ENCODE measurements around the gene TBCD.
"Not testable (repeated sequence)": the region's sequence is repeated elsewhere in the genome, so short reads cannot be mapped to it uniquely, and the experiment has no call there.

Gene TBCD

DNA sequence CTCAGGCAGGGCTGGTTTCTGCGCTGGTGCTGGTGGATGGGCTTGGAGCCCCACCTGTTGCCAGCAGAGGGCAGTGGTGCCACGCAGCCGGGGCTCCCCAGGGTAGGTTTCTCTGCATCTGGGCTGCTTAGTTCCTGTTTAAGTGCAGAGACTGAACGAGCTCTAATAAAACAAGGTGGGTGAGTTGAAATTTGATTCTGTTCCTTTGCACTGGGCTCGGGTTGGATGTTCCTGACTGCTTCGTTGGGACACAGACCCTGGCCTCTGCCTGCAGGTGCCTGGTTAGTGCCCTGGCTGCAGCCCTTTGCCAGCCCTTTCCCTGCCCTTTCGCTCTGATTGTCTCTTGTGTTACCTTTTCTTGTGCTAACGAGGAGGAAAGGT lies 30.0 kb downstream of the TBCD start:
- no peak overlapping the region for H3K4me3 Mint-ChIP-seq
- H3K27me3 Mint-ChIP-seq = no peaks in the 10 kb centered on the region
- H3K9me3 Mint-ChIP-seq = no peaks in the 10 kb centered on the region
- ATAC-seq (replicated peaks; ENCODE audit: extremely low read depth, poor library complexity, severe bottlenecking) (peak; percentile 100), DNase-seq (ENCODE audit: low spot score in 2 of 2) (peak; percentile 82 to 85)
- peaks cover 6% of the 10 kb centered on the region for H3K36me3 Mint-ChIP-seq (ENCODE audit: insufficient read depth)
- H3K4me1 Mint-ChIP-seq = peaks cover 17% of the 10 kb centered on the region
- H3K27ac Mint-ChIP-seq (ENCODE audit: low read depth) = no peak overlapping the region

DNA sequence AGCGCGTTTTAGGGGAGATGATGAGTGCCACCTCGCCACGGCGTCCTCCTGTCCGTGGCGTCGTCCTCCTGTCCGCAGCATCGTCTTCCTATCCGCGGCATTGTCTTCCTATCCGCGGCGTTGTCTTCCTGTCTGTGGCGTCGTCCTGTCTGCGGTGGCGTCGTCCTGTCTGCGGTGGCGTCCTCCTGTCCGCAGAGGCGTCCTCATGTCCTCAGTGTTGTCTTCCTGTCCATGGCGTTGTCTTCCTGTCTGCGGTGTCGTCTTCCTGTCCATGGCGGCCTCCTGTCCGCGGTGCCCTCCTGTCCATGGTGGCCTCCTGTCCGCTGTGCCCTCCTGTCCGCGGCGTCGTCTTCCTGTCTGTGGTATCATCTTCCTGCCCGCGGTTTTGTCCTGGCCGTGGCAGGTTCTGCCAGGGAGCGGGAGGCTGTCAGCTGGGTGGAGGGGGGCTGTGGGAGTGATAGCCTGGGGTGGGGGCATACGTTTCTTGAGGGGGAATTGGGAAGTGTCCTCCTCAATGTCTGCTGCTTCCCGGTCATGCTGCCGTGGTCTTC lies 30.9 kb downstream of the TBCD start:
- H3K27ac Mint-ChIP-seq (ENCODE audit: low read depth) = peak overlapping the region; percentile 83
- ATAC-seq (replicated peaks; ENCODE audit: extremely low read depth, poor library complexity, severe bottlenecking) = no peak

DNA sequence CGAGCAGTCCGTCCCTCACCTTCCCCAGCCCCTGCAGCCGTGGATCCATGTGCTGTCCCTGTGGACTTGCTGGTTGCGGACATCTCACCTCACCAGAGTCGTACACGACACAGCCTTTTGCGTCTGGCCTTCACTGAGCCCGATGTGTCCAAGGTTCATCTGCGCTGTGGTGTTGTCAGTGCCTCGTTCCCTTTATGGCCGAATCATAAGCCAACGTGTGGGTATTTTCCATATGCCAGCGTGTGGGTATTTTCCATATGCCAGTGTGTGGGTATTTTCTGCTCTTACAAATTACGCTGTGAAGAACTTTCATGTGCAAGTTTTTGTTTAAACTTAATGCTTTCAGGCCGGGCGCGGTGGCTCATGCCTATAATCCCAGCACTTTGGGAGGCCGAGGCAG lies 31.6 kb downstream of the TBCD start:
- Mint-ChIP-seq H3K4me3 (no peak overlapping the region), H3K27ac (ENCODE audit: low read depth) (no peak overlapping the region), H3K36me3 (ENCODE audit: insufficient read depth) (peaks cover 5% of the 10 kb centered on the region), H3K4me1 (peaks cover 16% of the 10 kb centered on the region), H3K27me3 (no peaks in the 10 kb centered on the region), H3K9me3 (no peaks in the 10 kb centered on the region)
- ATAC-seq (replicated peaks; ENCODE audit: extremely low read depth, poor library complexity, severe bottlenecking) = no peak
- DNase-seq (ENCODE audit: low spot score in 2 of 2) = no peak

More for the DNA sequence above, 30.9 kb downstream of the TBCD start:
- Mint-ChIP-seq H3K4me1 (peaks cover 11% of the 10 kb centered on the region), H3K9me3 (no peaks in the 10 kb centered on the region), H3K36me3 (ENCODE audit: insufficient read depth) (peaks cover 6% of the 10 kb centered on the region), H3K27me3 (no peaks in the 10 kb centered on the region), H3K4me3 (no peak overlapping the region)
- no peak for DNase-seq (ENCODE audit: low spot score in 2 of 2)

DNA sequence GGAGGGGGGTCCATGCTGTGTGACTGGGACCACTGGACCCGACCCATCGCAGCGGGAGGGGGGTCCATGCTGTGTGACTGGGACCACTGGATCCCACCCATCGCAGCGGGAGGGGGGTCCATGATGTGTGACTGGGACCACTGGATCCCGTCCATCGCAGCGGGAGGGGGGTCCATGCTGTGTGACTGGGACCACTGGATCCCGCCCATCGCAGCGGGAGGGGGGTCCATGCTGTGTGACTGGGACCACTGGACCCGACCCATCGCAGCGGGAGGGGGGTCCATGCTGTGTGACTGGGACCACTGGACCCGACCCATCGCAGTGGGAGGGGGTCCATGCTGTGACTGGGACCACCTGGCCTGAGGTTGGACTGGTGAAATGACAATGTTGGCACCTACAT lies 33.7 kb downstream of the TBCD start:
- not testable (repeated sequence) for H3K27me3 Mint-ChIP-seq; H3K4me3 Mint-ChIP-seq; H3K27ac Mint-ChIP-seq (ENCODE audit: low read depth); DNase-seq (ENCODE audit: low spot score in 2 of 2); H3K9me3 Mint-ChIP-seq; ATAC-seq (replicated peaks; ENCODE audit: extremely low read depth, poor library complexity, severe bottlenecking); H3K36me3 Mint-ChIP-seq (ENCODE audit: insufficient read depth)
- peaks cover 21% of the 10 kb centered on the region for H3K4me1 Mint-ChIP-seq

DNA sequence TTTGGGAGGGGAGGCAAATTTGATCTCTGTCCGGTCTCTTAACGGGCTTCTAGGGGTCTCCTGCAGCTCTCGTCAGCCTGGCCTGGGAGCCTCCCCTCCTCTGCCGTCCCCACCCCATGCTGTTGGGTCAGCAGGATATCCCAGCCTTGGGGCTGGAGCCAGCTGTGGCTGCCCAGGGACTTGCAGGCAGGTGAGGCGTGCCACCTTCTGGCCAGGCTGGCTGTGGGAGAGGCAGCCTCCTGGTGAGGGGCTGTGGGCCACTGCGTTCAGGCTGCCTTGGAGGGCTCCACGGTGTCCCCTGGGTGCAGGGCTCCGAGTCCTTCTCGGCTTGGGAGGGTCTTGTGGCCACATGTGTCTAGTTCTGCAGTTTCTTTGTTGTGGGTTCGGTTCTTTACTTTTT lies 34.6 kb downstream of the TBCD start:
- Mint-ChIP-seq H3K4me1 (peaks cover 23% of the 10 kb centered on the region), H3K27me3 (no peaks in the 10 kb centered on the region), H3K36me3 (ENCODE audit: insufficient read depth) (peaks cover 2% of the 10 kb centered on the region), H3K4me3 (no peak overlapping the region), H3K9me3 (no peaks in the 10 kb centered on the region), H3K27ac (ENCODE audit: low read depth) (no peak overlapping the region)
- no peak for ATAC-seq (replicated peaks; ENCODE audit: extremely low read depth, poor library complexity, severe bottlenecking)
- DNase-seq (ENCODE audit: low spot score in 2 of 2) = no peak

DNA sequence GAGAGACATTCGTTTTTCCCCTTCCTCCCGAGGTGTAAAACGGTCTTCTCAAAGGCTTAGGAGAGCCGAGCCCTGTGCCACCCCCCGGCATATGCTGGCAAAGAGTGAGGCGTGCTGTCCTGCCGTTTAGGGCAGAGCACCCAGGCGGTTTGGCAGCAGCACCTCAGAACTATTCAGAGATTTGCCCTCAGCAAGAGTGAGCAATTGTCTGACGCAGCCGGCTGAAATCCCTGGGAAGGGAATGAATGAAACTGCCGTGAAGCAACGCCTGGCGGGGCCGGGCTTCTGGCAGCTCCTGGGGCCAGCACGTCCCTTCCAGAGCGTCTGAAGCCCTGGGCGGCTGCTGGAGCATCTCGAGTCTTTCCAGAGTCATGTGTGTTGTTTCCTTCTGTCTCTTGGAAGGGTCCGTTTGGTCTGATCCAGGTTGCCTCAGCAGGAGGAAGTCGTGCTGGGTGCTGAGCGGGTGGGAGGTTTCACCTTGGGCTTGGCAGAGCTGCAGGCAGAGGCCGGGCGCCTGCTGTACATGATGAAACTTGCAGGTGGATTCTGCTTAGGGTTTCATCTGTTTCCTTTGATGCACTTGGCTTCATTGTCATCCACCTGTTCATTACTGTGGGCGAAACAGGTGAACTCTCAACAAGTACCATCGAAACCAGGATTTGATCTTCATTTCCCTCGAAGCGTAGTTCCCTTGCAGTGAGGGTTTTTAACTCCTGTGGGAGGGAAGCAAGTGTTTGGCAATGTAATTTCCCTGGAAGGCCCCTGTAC lies 35.4 kb downstream of the TBCD start:
- Mint-ChIP-seq H3K27me3 (no peaks in the 10 kb centered on the region), H3K36me3 (ENCODE audit: insufficient read depth) (peaks cover 2% of the 10 kb centered on the region), H3K4me3 (no peak overlapping the region), H3K9me3 (no peaks in the 10 kb centered on the region), H3K27ac (ENCODE audit: low read depth) (no peak overlapping the region), H3K4me1 (peaks cover 23% of the 10 kb centered on the region)
- ATAC-seq (replicated peaks; ENCODE audit: extremely low read depth, poor library complexity, severe bottlenecking) (no peak), DNase-seq (ENCODE audit: low spot score in 2 of 2) (no peak)

DNA sequence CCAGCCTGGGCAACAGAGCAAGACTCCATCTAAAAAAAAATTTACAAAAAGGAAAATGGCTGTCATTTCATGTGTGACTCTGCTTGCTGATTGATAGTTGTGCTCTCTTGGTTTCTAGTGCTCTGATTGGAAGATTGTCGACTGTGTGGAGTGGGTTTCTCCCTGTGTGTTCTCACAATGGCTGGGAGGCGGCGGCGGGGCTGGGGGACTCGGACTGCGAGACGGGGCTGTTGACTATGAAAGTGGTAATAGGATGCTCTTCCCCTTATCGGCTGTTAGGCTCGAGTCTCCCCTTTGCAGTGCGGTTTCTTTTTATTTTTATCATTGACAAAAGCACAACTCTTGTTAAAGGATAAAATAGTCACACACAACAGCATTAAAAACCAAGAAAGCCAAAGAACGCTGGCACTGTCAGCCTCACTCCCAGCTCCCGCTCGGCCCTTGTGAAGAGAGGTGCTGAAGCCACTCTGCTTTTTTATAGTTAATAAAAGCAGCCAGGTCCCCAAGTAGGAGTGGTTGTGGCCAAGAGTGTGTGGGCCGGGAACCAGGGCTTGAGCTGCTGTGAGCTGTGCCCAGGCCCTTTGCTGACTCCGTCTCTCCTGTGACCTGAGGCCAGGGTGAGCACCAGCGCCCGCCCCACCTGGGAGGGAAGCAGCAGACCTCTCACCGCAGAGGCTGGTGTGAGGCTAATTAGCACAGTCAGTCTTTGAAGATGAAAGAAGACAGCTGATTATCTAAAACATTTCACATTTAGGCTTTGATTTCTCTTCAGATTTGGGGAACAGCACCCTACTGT lies 36.5 kb downstream of the TBCD start:
- Mint-ChIP-seq H3K4me3 (no peak overlapping the region), H3K36me3 (ENCODE audit: insufficient read depth) (no peaks in the 10 kb centered on the region), H3K4me1 (peaks cover 17% of the 10 kb centered on the region), H3K27ac (ENCODE audit: low read depth) (no peak overlapping the region), H3K27me3 (no peaks in the 10 kb centered on the region), H3K9me3 (no peaks in the 10 kb centered on the region)
- no peak for ATAC-seq (replicated peaks; ENCODE audit: extremely low read depth, poor library complexity, severe bottlenecking)
- no peak for DNase-seq (ENCODE audit: low spot score in 2 of 2)

DNA sequence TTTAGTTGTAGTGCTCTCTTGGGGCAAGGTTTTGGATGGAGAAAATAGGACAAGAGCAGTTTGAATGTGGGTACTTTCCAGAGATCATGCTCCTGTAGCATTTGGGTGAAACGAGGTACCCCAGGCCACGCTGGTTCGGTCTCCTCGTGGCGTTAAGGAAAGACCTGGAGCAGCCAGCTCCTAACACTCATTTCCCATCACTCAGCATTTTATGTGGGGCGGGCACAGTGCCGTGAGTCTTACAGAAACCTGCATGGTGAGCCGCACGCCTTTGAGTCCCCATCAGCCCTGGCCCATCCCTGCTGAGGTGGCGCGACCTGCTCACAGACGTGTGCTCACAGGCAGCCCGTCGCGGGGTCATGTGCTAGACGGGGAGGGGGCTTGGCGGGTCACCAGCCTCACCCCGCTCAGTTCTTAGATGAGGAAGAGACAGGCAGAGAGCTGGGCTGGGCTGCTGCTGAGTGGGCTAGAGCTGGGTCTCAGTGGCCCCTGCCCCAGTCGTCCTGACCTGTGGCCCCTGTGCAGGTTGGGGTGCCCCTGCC lies 37.3 kb downstream of the TBCD start:
- Mint-ChIP-seq H3K9me3 (no peaks in the 10 kb centered on the region), H3K27ac (ENCODE audit: low read depth) (no peak overlapping the region), H3K36me3 (ENCODE audit: insufficient read depth) (no peaks in the 10 kb centered on the region), H3K4me1 (peaks cover 17% of the 10 kb centered on the region), H3K27me3 (no peaks in the 10 kb centered on the region), H3K4me3 (no peak overlapping the region)
- no peak for DNase-seq (ENCODE audit: low spot score in 2 of 2)
- ATAC-seq (replicated peaks; ENCODE audit: extremely low read depth, poor library complexity, severe bottlenecking) = no peak

DNA sequence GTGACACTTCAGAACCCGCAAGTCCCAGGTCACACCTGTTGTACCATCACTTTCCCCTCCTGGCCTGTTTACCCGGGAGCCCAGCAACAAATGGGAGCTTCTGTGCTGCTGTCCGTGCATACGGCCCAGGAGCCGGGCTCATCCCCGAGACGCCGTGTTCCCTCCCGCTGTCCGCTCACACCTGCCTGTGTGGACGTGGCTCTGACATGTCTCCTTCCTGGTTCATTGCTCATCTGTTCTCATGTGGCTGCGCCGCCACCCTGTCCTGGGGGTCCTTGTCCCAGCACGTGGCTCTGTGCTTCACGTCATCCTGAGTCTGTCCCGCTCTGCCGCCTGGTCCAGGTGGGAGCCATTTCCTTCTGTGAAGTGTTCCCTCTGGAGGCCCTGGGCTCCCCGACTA lies 37.9 kb downstream of the TBCD start:
- H3K4me1 Mint-ChIP-seq = peaks cover 17% of the 10 kb centered on the region
- no peak overlapping the region for H3K27ac Mint-ChIP-seq (ENCODE audit: low read depth)
- no peak for DNase-seq (ENCODE audit: low spot score in 2 of 2)
- no peaks in the 10 kb centered on the region for H3K36me3 Mint-ChIP-seq (ENCODE audit: insufficient read depth)
- no peaks in the 10 kb centered on the region for H3K27me3 Mint-ChIP-seq
- H3K4me3 Mint-ChIP-seq = no peak overlapping the region
- no peaks in the 10 kb centered on the region for H3K9me3 Mint-ChIP-seq
- ATAC-seq (replicated peaks; ENCODE audit: extremely low read depth, poor library complexity, severe bottlenecking) = no peak

DNA sequence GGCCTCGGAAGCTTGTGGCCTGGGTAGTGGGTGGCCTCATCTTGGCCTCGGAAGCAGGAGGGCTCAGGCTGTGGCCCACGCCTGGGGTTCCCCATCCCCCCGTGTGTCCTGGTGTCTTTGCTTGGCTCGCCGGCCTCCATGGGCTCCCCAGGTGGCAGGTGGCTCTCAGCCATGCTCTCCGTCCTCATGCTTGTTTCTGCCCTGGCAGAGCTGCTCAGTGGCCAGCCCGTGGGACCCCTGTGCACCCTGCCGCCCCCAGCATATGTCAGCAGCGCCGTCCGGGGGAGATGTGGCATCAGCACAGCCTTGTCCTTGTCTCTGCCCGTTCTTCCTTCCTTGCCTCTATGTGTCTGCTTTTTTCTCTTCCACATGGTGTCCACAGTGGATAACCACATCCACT lies 38.5 kb downstream of the TBCD start:
- no peak for DNase-seq (ENCODE audit: low spot score in 2 of 2)
- Mint-ChIP-seq H3K27me3 (no peaks in the 10 kb centered on the region), H3K4me1 (peaks cover 17% of the 10 kb centered on the region), H3K4me3 (no peak overlapping the region), H3K36me3 (ENCODE audit: insufficient read depth) (no peaks in the 10 kb centered on the region), H3K27ac (ENCODE audit: low read depth) (peak overlapping the region; percentile 47), H3K9me3 (no peaks in the 10 kb centered on the region)
- no peak for ATAC-seq (replicated peaks; ENCODE audit: extremely low read depth, poor library complexity, severe bottlenecking)

DNA sequence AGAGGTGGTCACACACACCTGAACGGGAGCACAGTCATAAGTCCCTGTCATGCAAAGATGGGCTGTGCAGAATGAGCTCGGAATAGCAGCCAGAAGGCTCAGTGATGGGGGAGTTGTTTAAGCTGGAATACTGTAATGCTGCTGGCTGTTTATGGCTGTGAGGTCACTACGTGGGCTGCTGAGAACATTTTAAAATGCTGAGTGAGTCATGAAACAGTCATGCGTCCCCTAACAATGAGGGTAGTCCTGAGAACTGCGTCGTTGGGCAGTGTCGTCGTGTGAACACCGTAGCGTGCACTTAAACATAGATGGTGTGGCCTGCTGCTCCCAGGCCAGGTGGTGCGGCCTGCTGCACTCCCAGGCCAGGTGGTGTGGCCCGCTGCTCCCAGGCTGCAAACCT lies 39.7 kb downstream of the TBCD start:
- no peak for DNase-seq (ENCODE audit: low spot score in 2 of 2)

DNA sequence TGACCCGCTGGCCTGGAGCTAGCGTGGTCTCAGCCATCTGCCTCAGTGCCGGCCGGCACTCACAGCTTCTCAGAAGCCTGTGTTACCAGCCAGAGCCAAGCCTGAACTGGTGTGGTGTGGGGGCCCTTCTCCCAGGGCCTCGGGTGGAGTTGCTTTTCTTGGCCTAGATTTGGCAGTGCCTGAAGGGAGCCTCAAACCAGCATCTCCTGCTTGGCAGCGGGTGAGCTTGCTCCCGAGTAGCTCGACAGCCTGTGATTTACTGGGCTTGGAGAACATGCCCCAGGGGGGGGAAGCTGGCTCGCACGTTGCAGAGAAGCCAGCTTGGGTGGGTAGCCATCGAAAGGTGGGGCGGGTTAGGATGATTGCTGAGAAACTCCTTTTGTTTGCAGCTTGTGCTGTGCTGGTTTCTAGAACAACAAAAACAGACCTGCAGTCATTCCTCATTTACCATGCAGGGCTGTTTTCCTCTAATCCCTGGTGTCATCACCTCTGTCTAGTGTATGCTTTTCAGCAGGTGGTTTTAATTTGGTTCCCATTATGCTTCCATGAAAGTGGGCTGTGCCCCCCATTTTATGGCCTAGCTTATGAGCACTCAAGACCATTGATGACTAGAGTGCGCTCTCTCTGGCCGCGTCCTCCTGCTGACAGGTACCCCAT lies 42.2 kb downstream of the TBCD start:
- H3K36me3 Mint-ChIP-seq (ENCODE audit: insufficient read depth) = peaks cover 10% of the 10 kb centered on the region
- H3K27me3 Mint-ChIP-seq = no peaks in the 10 kb centered on the region
- no peak for DNase-seq (ENCODE audit: low spot score in 2 of 2)

More for the DNA sequence above, 39.7 kb downstream of the TBCD start:
- no peak overlapping the region for H3K27ac Mint-ChIP-seq (ENCODE audit: low read depth)
- peaks cover 17% of the 10 kb centered on the region for H3K4me1 Mint-ChIP-seq
- no peak overlapping the region for H3K4me3 Mint-ChIP-seq
- H3K9me3 Mint-ChIP-seq = no peaks in the 10 kb centered on the region
- H3K27me3 Mint-ChIP-seq = no peaks in the 10 kb centered on the region
- no peak for ATAC-seq (replicated peaks; ENCODE audit: extremely low read depth, poor library complexity, severe bottlenecking)
- H3K36me3 Mint-ChIP-seq (ENCODE audit: insufficient read depth) = peaks cover under 1% of the 10 kb centered on the region

More for the DNA sequence above, 42.2 kb downstream of the TBCD start:
- H3K9me3 Mint-ChIP-seq = no peaks in the 10 kb centered on the region
- H3K4me3 Mint-ChIP-seq = no peak overlapping the region
- ATAC-seq (replicated peaks; ENCODE audit: extremely low read depth, poor library complexity, severe bottlenecking) = no peak
- no peak overlapping the region for H3K27ac Mint-ChIP-seq (ENCODE audit: low read depth)
- H3K4me1 Mint-ChIP-seq = peaks cover 12% of the 10 kb centered on the region

Measured in central memory CD8-positive, alpha-beta T cell (primary cell).